Stomach (tissue), 9 donors: ENCODE data around the gene SPI1. TPM values are rescaled to one million over a fixed set of nuclear protein-coding genes. Genes with fewer than 3 reads are reported as not detected.
"Not testable (repeated sequence)": the region's sequence is repeated elsewhere in the genome, so short reads cannot be mapped to it uniquely, and the experiment has no call there.

ENCODE experiments used
- DNase-seq, 2 donors: peaks; one replicate each; pipeline versions ENCODE4 v3.0.0 to v3.0.0-alpha.2; 2013 to 2019
- H3K27ac ChIP-seq, 5 donors: fragments of 200-600 bp in 4 of 5; sonication (generic) in 4 of 5; one replicate each; pipeline ENCODE4 v1.5.1; 2013 to 2019; ENCODE audit warnings: mild to moderate bottlenecking in 1 of 5, moderate library complexity in 1 of 5
- H3K27me3 ChIP-seq, 3 donors: fragments of 200-600 bp; sonication (generic); one replicate each; pipeline ENCODE4 v1.5.1; 2017 to 2019; ENCODE audit warnings: mixed run types in 1 of 3
- H3K36me3 ChIP-seq, 4 donors: fragments of 200-600 bp; sonication (generic); 1 replicate in 3 of 4; 2 replicates in 1 of 4; pipeline ENCODE4 v1.5.1; 2016 to 2019
- H3K4me1 ChIP-seq, 4 donors: fragments of 200-600 bp; sonication (generic); one replicate each; pipeline ENCODE4 v1.5.1; 2016 to 2019
- H3K4me3 ChIP-seq, 4 donors: fragments of 200-600 bp; sonication (generic) in 3 of 4; one replicate each; pipeline ENCODE4 v1.5.1; 2016 to 2019; ENCODE audit warnings: mild to moderate bottlenecking in 1 of 4
- H3K9me3 ChIP-seq, 4 donors: fragments of 200-600 bp; sonication (generic); one replicate each; pipeline ENCODE4 v1.5.1; 2016 to 2019
- CTCF ChIP-seq, 7 experiments: fragments of 450-650 bp in 4 of 7; fragments of 200-600 bp in 3 of 7; sonication (generic) in 3 of 7; IDR thresholded peaks; one replicate each; pipeline ENCODE4 v1.5.1; 2016 to 2019; ENCODE audit warnings: antibody characterized with exemption in 7 of 7, control low read depth in 2 of 7, mild to moderate bottlenecking in 1 of 7
- EP300 ChIP-seq: sonication (generic); formaldehyde crosslinking; IDR thresholded peaks from one replicate; pipeline ENCODE4 v1.6.1; 2017; ENCODE audit warnings: antibody characterized with exemption
- POLR2A ChIP-seq, 4 donors: fragments of 450-650 bp; IDR thresholded peaks; one replicate each; pipeline ENCODE4 v1.6.1; 2016; ENCODE audit warnings: antibody characterized with exemption in 4 of 4, control low read depth in 2 of 4, mild to moderate bottlenecking in 1 of 4, moderate library complexity in 1 of 4
- POLR2AphosphoS5 ChIP-seq, 3 donors: sonication (generic); formaldehyde crosslinking; IDR thresholded peaks; one replicate each; pipeline ENCODE4 v1.6.1; 2016; ENCODE audit warnings: antibody characterized with exemption in 3 of 3
- WGBS, 5 donors: extraction: QIAGEN DNeasy Blood & Tissue Kit in 3 of 5; methylation state at CpG; one replicate each; pipeline versions ENCODE4 v1.1.5 to v1.1.7; 2013 to 2018; 5-methylcytosine and 5-hydroxymethylcytosine counted together
- intact Hi-C: fragments of 100-400 bp; cut with DNase I; formaldehyde crosslinking; loops from one replicate; pipeline ENCODE4 v1.15.1; 2023; ENCODE audit warnings: low total_unique reads
- polyA plus RNA-seq, 3 donors: library from polyadenylated mRNA; stranded (reverse); fragments of 200-250 nt; gene quantifications; one replicate each; pipeline ENCODE4 v1.2.3, GENCODE V29; 2013
- total RNA-seq, 5 donors: library from RNA; depleted of rRNA; stranded (reverse); fragments of >200 nt; gene quantifications; one replicate each; pipeline versions ENCODE4 v1.1.0 to v1.2.3, GENCODE V29; 2014 to 2016
- donor health status: healthy with polysubstance abuse.
- donor health status: Bipolar disorder and iron deficiency.
- donor health status: healthy.

SPI1 gene
- total and polyA plus RNA-seq, 8 donors = 2.6 to 24.3 (median 8.2) TPM

DNA sequence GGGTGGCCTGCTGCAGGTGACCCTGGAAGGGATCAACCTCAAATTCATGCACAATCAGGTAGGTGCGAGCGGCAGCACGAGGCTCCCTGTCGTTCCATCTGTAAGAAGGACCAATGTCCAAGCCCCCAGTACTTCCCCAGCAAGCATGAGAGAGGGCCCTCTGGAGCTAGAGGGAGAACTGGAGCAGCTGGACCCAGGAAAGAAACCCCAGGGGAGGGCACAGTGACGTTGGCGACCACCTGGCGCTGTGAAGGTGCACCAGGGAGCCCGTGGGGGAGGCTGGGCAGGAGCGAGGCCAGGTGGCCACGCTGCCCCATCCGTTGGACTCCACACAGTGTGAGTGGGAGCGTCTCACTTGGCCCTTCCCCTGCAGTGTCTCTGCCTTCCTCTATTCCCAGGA is 53.8 kb downstream of the SPI1 start:
- H3K27ac ChIP-seq = no peak overlapping the region
- no peaks in the 10 kb centered on the region for H3K27me3 ChIP-seq
- H3K4me1 ChIP-seq = peaks cover 2 to 21% (median 5%) of the 10 kb centered on the region in 4 donors
- no peak for DNase-seq
- intact Hi-C loops = no loop called here
- H3K4me3 ChIP-seq = no peak overlapping the region
- no peak for TF ChIP-seq EP300
- no peak for TF ChIP-seq POLR2A (IDR thresholded peaks at IDR 0.05)
- TF ChIP-seq CTCF (IDR thresholded peaks at IDR 0.05) = no peak
- no peak for TF ChIP-seq POLR2AphosphoS5 (IDR thresholded peaks at IDR 0.05)
- WGBS, 5 donors = 84 to 92% (median 90%) methylated on average over 11 to 12 of the region's 12 CpGs
- no peaks in the 10 kb centered on the region for H3K9me3 ChIP-seq
- H3K36me3 ChIP-seq = peaks cover under 1 to 59% (median 3%) of the 10 kb centered on the region in 4 donors

- peaks cover 56 to 66% (median 65%) of the 10 kb centered on the region in 4 donors for H3K36me3 ChIP-seq
- DNase-seq = no peak
- no peak overlapping the region for H3K27ac ChIP-seq
- TF ChIP-seq CTCF (IDR thresholded peaks at IDR 0.05) (no peak), EP300 (no peak), POLR2AphosphoS5 (IDR thresholded peaks at IDR 0.05) (no peak), POLR2A (IDR thresholded peaks at IDR 0.05) (no peak)
- no peak overlapping the region for H3K4me3 ChIP-seq
- no peaks in the 10 kb centered on the region for H3K9me3 ChIP-seq
- H3K4me1 ChIP-seq = no peaks in the 10 kb centered on the region
- intact Hi-C loops = no loop called here
- 90 to 98% (median 94%) methylated on average over 2 of the region's 2 CpGs for WGBS, 5 donors
- H3K27me3 ChIP-seq = no peaks in the 10 kb centered on the region
These were observed 60.2 kb downstream of the SPI1 start for GRCh38 chr11:47318166-47318565.

DNA sequence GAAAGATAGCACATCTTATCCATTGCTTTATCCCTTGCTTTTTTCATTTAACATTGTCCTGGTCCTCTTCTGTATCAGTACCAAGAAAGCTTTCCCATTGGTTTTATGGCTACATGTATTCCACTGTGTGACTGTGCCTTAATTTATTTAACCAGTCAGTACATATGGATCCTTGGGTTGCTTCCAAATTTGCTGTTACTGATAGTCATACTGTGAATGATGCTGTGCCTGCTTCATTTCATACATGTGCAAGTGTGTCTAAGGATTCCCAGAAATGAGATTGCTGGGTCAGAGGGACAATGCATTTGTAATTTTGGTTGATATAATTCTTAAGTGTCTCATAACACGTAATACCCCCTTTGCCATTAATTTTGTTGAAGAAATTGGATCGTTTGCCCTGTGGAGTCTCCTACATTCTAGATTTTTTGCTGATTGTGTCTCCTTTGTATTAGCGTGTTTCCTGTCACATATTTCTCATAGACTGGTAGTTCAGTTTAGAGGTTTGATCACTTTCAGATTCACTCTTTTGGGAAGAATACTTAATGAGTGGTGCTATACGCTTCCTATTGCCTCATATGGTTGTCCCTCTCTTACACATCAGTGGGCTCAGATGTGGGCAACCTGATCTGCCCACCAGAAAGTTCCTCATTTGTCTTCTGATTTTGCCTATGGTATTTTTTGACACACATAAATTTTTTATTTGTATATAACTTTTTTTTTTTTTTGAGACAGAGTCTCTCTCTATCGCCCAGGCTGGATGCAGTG is 61.1 kb downstream of the SPI1 start:
- Histone ChIP-seq H3K4me3 (no peak overlapping the region), H3K27me3 (no peaks in the 10 kb centered on the region), H3K27ac (no peak overlapping the region), H3K36me3 (peaks cover 60 to 75% (median 74%) of the 10 kb centered on the region in 4 donors), H3K9me3 (no peaks in the 10 kb centered on the region), H3K4me1 (no peaks in the 10 kb centered on the region)
- intact Hi-C loops = no loop called here
- WGBS, 5 donors = 83 to 91% (median 87%) methylated on average over 5 of the region's 5 CpGs
- TF ChIP-seq CTCF (IDR thresholded peaks at IDR 0.05) (no peak), POLR2A (IDR thresholded peaks at IDR 0.05) (no peak), EP300 (no peak), POLR2AphosphoS5 (IDR thresholded peaks at IDR 0.05) (no peak)
- no peak for DNase-seq

DNA sequence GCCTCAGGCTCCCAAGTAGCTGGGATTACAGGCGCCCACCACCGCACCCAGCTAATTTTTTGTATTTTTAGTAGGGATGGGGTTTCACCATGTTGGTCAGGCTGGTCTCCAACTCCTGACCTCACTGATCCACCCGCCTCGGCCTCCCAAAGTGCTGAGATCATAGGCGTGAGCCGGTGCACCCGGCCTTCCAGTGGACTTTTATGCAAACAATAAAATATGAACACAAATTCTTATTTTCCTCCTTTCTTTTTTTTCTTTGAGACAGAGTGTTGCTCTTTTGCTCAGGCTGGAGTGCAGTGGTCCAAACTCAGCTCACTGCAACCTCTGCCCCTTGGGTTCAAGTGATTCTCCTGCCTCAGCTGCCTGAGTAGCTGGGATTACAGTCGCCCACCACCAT is 61.8 kb downstream of the SPI1 start:
- H3K27ac ChIP-seq, intact Hi-C loops, H3K9me3 ChIP-seq, H3K4me3 ChIP-seq, H3K27me3 ChIP-seq, H3K4me1 ChIP-seq: not testable (repeated sequence)
- 90 to 95% (median 94%) methylated on average over 8 of the region's 8 CpGs for WGBS, 5 donors
- H3K36me3 ChIP-seq = peaks cover 60 to 83% (median 81%) of the 10 kb centered on the region in 4 donors
- peak in 1 of 2 donors; percentile 14 for DNase-seq

GRCh38 chr11:47314992-47315391 is 63.4 kb downstream of the SPI1 start:
- no peaks in the 10 kb centered on the region for H3K9me3 ChIP-seq
- H3K4me3 ChIP-seq = no peak overlapping the region
- H3K27ac ChIP-seq = no peak overlapping the region
- intact Hi-C loops = no loop called here
- WGBS, 5 donors = 87 to 92% (median 91%) methylated on average over 5 of the region's 5 CpGs
- H3K36me3 ChIP-seq = peaks cover 70 to 98% (median 96%) of the 10 kb centered on the region in 4 donors
- no peaks in the 10 kb centered on the region for H3K27me3 ChIP-seq
- no peaks in the 10 kb centered on the region for H3K4me1 ChIP-seq
- no peak for DNase-seq
- no peak for TF ChIP-seq POLR2AphosphoS5 (IDR thresholded peaks at IDR 0.05)
- no peak for TF ChIP-seq CTCF (IDR thresholded peaks at IDR 0.05)
- TF ChIP-seq POLR2A (IDR thresholded peaks at IDR 0.05) = no peak
- TF ChIP-seq EP300 = no peak
